Hepatocyte (in vitro differentiated cells): ENCODE data around the gene CGREF1. TPM values are rescaled to one million over a fixed set of nuclear protein-coding genes. Genes with fewer than 3 reads are reported as not detected.

Experiments used
- DNase-seq: peaks from one replicate; pipeline ENCODE4 v3.0.0-alpha.2; 2016; ENCODE audit warnings: low spot score
- H2AFZ ChIP-seq: fragments of 200-600 bp; sonication (generic); 2 replicates; pipeline ENCODE4 v1.6.0; 2016; ENCODE audit warnings: antibody characterized with exemption, mild to moderate bottlenecking
- H3K27ac ChIP-seq: fragments of 200-600 bp; sonication (generic); 2 replicates; pipeline ENCODE4 v1.5.1; 2016; ENCODE audit warnings: mild to moderate bottlenecking
- H3K27me3 ChIP-seq: fragments of 200-600 bp; sonication (generic); 2 replicates; pipeline ENCODE4 v1.6.1; 2016
- H3K36me3 ChIP-seq: fragments of 200-600 bp; sonication (generic); replicated peaks from 2 replicates; pipeline ENCODE4 v1.5.1; 2016; ENCODE audit warnings: low read depth; ENCODE audit not compliant: insufficient read depth
- H3K4me1 ChIP-seq: fragments of 200-600 bp; sonication (generic); 2 replicates; pipeline ENCODE4 v1.5.1; 2016; ENCODE audit warnings: mild to moderate bottlenecking, moderate library complexity; ENCODE audit not compliant: insufficient read depth
- H3K4me2 ChIP-seq: fragments of 200-600 bp; sonication (generic); 2 replicates; pipeline ENCODE4 v1.6.0; 2016
- H3K4me3 ChIP-seq: fragments of 200-600 bp; sonication (generic); 2 replicates; pipeline ENCODE4 v1.5.1; 2016; ENCODE audit warnings: mild to moderate bottlenecking
- H3K79me2 ChIP-seq: fragments of 200-600 bp; sonication (generic); 2 replicates; pipeline ENCODE4 v1.6.0; 2017; ENCODE audit warnings: mild to moderate bottlenecking
- H3K9me2 ChIP-seq: fragments of 200-600 bp; sonication (generic); replicated peaks from 2 replicates; pipeline ENCODE4 v1.6.0; 2017; ENCODE audit warnings: mild to moderate bottlenecking; ENCODE audit not compliant: insufficient read depth
- H3K9me3 ChIP-seq: fragments of 200-600 bp; sonication (generic); 2 replicates; pipeline ENCODE4 v1.5.1; 2016; ENCODE audit warnings: low read depth, mild to moderate bottlenecking
- H4K20me1 ChIP-seq: fragments of 200-600 bp; sonication (generic); 2 replicates; pipeline ENCODE4 v1.6.0; 2016; ENCODE audit warnings: mild to moderate bottlenecking; ENCODE audit not compliant: insufficient read depth, poor library complexity, severe bottlenecking
- EZH2 ChIP-seq: fragments of 200-600 bp; sonication (generic); IDR thresholded peaks from 2 replicates; pipeline ENCODE4 v1.6.1; 2016; ENCODE audit warnings: antibody characterized with exemption, mild to moderate bottlenecking, borderline replicate concordance
- EZH2phosphoT487 ChIP-seq: fragments of 200-600 bp; sonication (generic); IDR thresholded peaks from one replicate; pipeline ENCODE4 v1.6.1; 2018; ENCODE audit warnings: antibody characterized with exemption, mild to moderate bottlenecking, low read depth, moderate library complexity; ENCODE audit not compliant: unreplicated experiment, severe bottlenecking
- WGBS: methylation state at CpG from one replicate; pipeline ENCODE4 v1.1.6; 2016; ENCODE audit warnings: low lambda C conversion rate; ENCODE audit errors: missing lambda C conversion rate; 5-methylcytosine and 5-hydroxymethylcytosine counted together
- polyA plus RNA-seq: library from polyadenylated mRNA; unstranded; fragments of >200 nt; fragmentation: Nextera tagmentation; extraction: Ambion mirVana; gene quantifications from 2 replicates; pipeline ENCODE4 v1.2.1, GENCODE V29; 2016
- total RNA-seq: library from RNA; depleted of rRNA; stranded (reverse); fragments of >200 nt; gene quantifications from 2 replicates; pipeline ENCODE4 v1.2.3, GENCODE V29; 2014
- TF ChIP-seq, protein P1 (sequence below): fragments of 200-600 bp; sonication (generic); IDR thresholded peaks from 2 replicates; pipeline ENCODE4 v1.5.1; 2016; ENCODE audit warnings: antibody characterized with exemption, mild to moderate bottlenecking; ENCODE audit not compliant: poor library complexity

The CGREF1 gene
- total and polyA plus RNA-seq, 2 experiments from 2014 or later: 1.8 to 2.5 TPM

DNA sequence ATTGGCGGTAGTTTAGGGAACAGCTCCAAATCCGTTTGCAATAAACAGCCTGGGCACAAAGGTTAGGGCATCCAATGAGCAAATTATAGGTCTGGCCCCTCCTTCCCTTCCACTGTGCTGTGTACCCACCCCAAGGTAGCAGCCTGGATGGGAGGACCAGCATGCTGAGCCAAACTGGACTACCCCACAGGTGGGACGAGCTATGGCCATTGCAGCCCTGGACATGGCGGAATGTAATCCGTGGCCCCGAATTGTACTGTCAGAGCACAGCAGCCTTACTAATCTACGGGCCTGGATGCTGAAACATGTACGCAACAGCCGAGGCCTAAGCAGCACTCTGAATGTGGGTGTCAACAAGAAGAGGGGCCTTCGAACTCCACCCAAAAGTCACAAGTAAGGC, 60.7 kb downstream of the CGREF1 start:
- H3K4me2 ChIP-seq: no peak overlapping the region
- H3K27me3 ChIP-seq: no peaks in the 10 kb centered on the region
- 96% methylated on average over 10 of the region's 10 CpGs for WGBS
- no peak overlapping the region for H2AFZ ChIP-seq
- H3K27ac ChIP-seq: no peak overlapping the region
- DNase-seq: no peak
- H3K9me3 ChIP-seq: no peaks in the 10 kb centered on the region
- no peaks in the 10 kb centered on the region for H3K79me2 ChIP-seq
- no peaks in the 10 kb centered on the region for H3K9me2 ChIP-seq
- no peak overlapping the region for H3K4me3 ChIP-seq
- H3K4me1 ChIP-seq: no peaks in the 10 kb centered on the region
- H4K20me1 ChIP-seq: no peaks in the 10 kb centered on the region
- no peaks in the 10 kb centered on the region for H3K36me3 ChIP-seq
- no peak for TF ChIP-seq EZH2phosphoT487
- TF ChIP-seq, protein P1, sequence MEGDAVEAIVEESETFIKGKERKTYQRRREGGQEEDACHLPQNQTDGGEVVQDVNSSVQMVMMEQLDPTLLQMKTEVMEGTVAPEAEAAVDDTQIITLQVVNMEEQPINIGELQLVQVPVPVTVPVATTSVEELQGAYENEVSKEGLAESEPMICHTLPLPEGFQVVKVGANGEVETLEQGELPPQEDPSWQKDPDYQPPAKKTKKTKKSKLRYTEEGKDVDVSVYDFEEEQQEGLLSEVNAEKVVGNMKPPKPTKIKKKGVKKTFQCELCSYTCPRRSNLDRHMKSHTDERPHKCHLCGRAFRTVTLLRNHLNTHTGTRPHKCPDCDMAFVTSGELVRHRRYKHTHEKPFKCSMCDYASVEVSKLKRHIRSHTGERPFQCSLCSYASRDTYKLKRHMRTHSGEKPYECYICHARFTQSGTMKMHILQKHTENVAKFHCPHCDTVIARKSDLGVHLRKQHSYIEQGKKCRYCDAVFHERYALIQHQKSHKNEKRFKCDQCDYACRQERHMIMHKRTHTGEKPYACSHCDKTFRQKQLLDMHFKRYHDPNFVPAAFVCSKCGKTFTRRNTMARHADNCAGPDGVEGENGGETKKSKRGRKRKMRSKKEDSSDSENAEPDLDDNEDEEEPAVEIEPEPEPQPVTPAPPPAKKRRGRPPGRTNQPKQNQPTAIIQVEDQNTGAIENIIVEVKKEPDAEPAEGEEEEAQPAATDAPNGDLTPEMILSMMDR: no peak
- no peak for TF ChIP-seq EZH2

DNA sequence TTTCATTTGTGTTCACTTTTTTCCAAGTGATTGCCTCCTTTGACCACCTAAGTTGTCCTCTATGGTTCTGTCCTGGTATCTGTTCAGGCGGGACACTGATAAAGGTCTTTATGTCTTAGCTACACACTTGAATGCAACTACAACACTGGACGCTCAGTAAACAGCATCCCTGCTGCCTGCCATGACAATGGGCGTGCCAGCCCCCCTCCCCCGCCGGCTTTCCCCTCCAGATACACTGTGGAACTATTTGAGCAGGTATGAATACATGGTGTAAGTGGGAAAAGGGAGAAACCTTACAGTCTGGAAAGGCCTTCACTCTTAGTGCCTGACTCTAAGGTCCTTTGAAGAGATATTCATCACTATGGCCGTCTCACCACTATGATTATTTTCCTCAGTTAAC, 61.7 kb downstream of the CGREF1 start:
- Histone ChIP-seq H3K4me2 (no peak overlapping the region), H3K27me3 (no peaks in the 10 kb centered on the region), H3K79me2 (no peaks in the 10 kb centered on the region), H3K4me1 (peaks cover 5% of the 10 kb centered on the region), H4K20me1 (no peaks in the 10 kb centered on the region), H3K27ac (no peak overlapping the region), H3K4me3 (no peak overlapping the region), H3K36me3 (no peaks in the 10 kb centered on the region), H3K9me2 (no peaks in the 10 kb centered on the region), H2AFZ (no peak overlapping the region), H3K9me3 (no peaks in the 10 kb centered on the region)
- TF ChIP-seq EZH2 (no peak), EZH2phosphoT487 (no peak)
- TF ChIP-seq, protein P1: no peak
- WGBS: 95% methylated on average over 6 of the region's 6 CpGs
- DNase-seq: no peak

DNA sequence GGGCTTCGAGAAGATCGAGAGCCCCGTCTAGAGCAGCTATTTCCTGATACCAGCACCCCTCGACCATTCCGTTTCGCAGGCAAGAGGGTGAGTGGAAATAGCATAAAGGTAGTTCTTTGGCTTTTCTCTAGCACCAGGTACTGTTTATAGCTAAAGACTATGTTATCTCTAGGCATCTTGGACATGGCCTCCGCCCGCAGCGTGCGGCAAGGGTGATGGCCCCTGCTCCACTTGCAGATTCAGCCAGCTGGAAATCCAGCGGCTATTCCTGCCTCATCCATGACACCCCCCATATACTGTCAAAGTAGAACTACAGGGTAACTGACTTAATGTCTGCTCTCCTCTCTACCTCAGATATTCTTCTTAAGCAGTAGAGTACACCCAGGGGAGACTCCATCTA, 64.2 kb downstream of the CGREF1 start:
- H4K20me1 ChIP-seq: no peaks in the 10 kb centered on the region
- no peaks in the 10 kb centered on the region for H3K9me2 ChIP-seq
- H3K4me1 ChIP-seq: peaks cover 7% of the 10 kb centered on the region
- H3K36me3 ChIP-seq: no peaks in the 10 kb centered on the region
- H3K4me2 ChIP-seq: no peak overlapping the region
- WGBS: 98% methylated on average over 11 of the region's 11 CpGs
- H3K4me3 ChIP-seq: no peak overlapping the region
- DNase-seq: no peak
- TF ChIP-seq EZH2: no peak
- TF ChIP-seq EZH2phosphoT487: no peak
- TF ChIP-seq, protein P1: no peak
- H3K9me3 ChIP-seq: no peaks in the 10 kb centered on the region
- H2AFZ ChIP-seq: no peak overlapping the region
- no peaks in the 10 kb centered on the region for H3K79me2 ChIP-seq
- no peaks in the 10 kb centered on the region for H3K27me3 ChIP-seq
- H3K27ac ChIP-seq: no peak overlapping the region

DNA sequence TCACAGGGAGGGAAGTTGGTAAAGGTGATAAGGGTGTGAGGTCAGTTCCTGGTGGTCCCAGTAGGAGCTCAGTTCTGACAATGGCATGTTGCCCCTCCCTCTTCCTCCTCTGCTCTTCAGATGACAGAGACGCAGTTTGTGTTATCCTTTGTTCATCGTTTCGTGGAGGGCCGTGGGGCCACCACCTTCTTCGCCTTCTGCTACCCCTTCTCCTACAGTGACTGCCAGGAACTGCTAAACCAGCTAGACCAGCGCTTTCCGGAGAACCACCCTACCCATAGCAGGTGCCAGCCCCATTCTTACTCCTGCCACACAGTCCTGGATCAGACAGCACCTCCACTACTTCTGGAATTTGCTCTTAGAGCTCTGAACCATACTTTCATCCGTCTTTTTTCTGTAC, 65.2 kb downstream of the CGREF1 start:
- DNase-seq: no peak
- Histone ChIP-seq H3K4me1 (peaks cover 12% of the 10 kb centered on the region), H3K79me2 (no peaks in the 10 kb centered on the region), H3K9me3 (no peaks in the 10 kb centered on the region), H3K27ac (no peak overlapping the region), H3K4me2 (no peak overlapping the region), H2AFZ (no peak overlapping the region), H3K36me3 (no peaks in the 10 kb centered on the region), H3K9me2 (no peaks in the 10 kb centered on the region), H3K27me3 (no peaks in the 10 kb centered on the region), H4K20me1 (no peaks in the 10 kb centered on the region), H3K4me3 (no peak overlapping the region)
- 92% methylated on average over 8 of the region's 8 CpGs for WGBS
- TF ChIP-seq, protein P1: no peak
- TF ChIP-seq EZH2phosphoT487: no peak
- no peak for TF ChIP-seq EZH2
